Astrocyte (in vitro differentiated cells and primary cell): ENCODE results near the gene IFNGR2.

ENCODE experiments used
- CTCF ChIP-seq: IDR thresholded peaks from 2 replicates; pipeline ENCODE4 v1.5.1; 2011; ENCODE audit warnings: low read depth, mild to moderate bottlenecking, inconsistent platforms, low read length, moderate library complexity; ENCODE audit not compliant: insufficient read depth
- EZH2 ChIP-seq: IDR thresholded peaks from 2 replicates; pipeline ENCODE4 v1.6.1; 2012; ENCODE audit warnings: mild to moderate bottlenecking, low read length, inconsistent platforms; ENCODE audit not compliant: insufficient read depth

- TF ChIP-seq CTCF (no peak), EZH2 (no peak)
Observed at GRCh38 chr21:33370305-33370704, 32.9 kb upstream of the IFNGR2 start.
